Measurements from ENCODE around the gene KRT2. TPM values are rescaled to one million over a fixed set of nuclear protein-coding genes. Genes with fewer than 3 reads are reported as not detected.

Gene KRT2
- total RNA-seq: 1,000 to 10,000 TPM in 2 of 4 donors, 100 to 1,000 TPM in 2; 357 to 1,953 (median 1,221) TPM

GRCh38 chr12:52651726-52652261 is at the start of gene KRT2:
Gene KRT2, minus strand, starts transcription at chr12:52652211. Its CDS starts 69 bp downstream, at chr12:52652142.
- TF ChIP-seq POLR2A (IDR thresholded peaks at IDR 0.05) (no peak), POLR2AphosphoS5 (IDR thresholded peaks at IDR 0.05) (no peak), EP300 (IDR thresholded peaks at IDR 0.05) (no peak)
- TF ChIP-seq, protein P1, sequence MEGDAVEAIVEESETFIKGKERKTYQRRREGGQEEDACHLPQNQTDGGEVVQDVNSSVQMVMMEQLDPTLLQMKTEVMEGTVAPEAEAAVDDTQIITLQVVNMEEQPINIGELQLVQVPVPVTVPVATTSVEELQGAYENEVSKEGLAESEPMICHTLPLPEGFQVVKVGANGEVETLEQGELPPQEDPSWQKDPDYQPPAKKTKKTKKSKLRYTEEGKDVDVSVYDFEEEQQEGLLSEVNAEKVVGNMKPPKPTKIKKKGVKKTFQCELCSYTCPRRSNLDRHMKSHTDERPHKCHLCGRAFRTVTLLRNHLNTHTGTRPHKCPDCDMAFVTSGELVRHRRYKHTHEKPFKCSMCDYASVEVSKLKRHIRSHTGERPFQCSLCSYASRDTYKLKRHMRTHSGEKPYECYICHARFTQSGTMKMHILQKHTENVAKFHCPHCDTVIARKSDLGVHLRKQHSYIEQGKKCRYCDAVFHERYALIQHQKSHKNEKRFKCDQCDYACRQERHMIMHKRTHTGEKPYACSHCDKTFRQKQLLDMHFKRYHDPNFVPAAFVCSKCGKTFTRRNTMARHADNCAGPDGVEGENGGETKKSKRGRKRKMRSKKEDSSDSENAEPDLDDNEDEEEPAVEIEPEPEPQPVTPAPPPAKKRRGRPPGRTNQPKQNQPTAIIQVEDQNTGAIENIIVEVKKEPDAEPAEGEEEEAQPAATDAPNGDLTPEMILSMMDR (IDR thresholded peaks at IDR 0.05): no peak
- H3K4me1 ChIP-seq: peaks cover 38% of the 10 kb centered on the region
- H3K4me3 ChIP-seq: no peak within 1 kb of the TSS
- DNase-seq (ENCODE audit: low spot score in 2 of 2): no peak
- no peaks in the 10 kb centered on the region for H3K36me3 ChIP-seq
- H3K27ac ChIP-seq: no peak within 1 kb of the TSS
- H3K9me3 ChIP-seq: no peaks in the 10 kb centered on the region
- no peaks in the 10 kb centered on the region for H3K27me3 ChIP-seq
- 89% methylated on average over 16 of the region's 16 CpGs for WGBS

DNA sequence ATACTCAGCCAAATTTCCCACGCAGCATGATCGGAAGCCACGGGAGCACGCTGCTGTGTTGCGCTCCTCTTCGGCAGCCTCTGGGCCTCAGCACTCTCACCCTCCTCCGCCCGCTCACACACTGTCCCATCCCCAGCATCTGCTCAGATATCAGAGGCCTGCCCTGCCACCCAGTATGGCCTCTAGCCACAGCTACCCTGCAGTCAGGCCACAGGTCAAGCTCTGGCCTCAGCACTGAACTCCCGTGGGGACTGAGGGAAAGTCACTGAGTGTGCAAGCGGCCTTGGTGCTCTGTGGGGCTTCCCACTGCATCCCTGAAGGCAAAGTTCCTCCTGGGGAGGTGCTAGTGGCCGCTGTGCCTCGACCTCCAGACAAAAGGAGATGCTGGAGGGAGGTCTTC is 49.3 kb upstream of the KRT2 start:
- no peak for DNase-seq (ENCODE audit: low spot score in 2 of 2)
- Histone ChIP-seq H3K27me3 (peaks cover 6% of the 10 kb centered on the region), H3K4me3 (no peak overlapping the region), H3K4me1 (peaks cover 21% of the 10 kb centered on the region), H3K27ac (no peak overlapping the region), H3K36me3 (no peaks in the 10 kb centered on the region), H3K9me3 (no peaks in the 10 kb centered on the region)
- TF ChIP-seq POLR2A (IDR thresholded peaks at IDR 0.05) (no peak), POLR2AphosphoS5 (IDR thresholded peaks at IDR 0.05) (no peak), EP300 (IDR thresholded peaks at IDR 0.05) (no peak)
- TF ChIP-seq, protein P1 (IDR thresholded peaks at IDR 0.05): no peak
- 88% methylated on average over 10 of the region's 12 CpGs for WGBS

- H3K4me1 ChIP-seq: peaks cover 21% of the 10 kb centered on the region
- H3K9me3 ChIP-seq: no peaks in the 10 kb centered on the region
- no peak overlapping the region for H3K4me3 ChIP-seq
- TF ChIP-seq, protein P1 (IDR thresholded peaks at IDR 0.05): no peak
- TF ChIP-seq POLR2AphosphoS5 (IDR thresholded peaks at IDR 0.05) (no peak), EP300 (IDR thresholded peaks at IDR 0.05) (no peak), POLR2A (IDR thresholded peaks at IDR 0.05) (no peak)
- H3K36me3 ChIP-seq: no peaks in the 10 kb centered on the region
- WGBS: 69% methylated on average over 2 of the region's 2 CpGs
- DNase-seq (ENCODE audit: low spot score in 2 of 2): no peak
- peak overlapping the region; percentile 66 for H3K27ac ChIP-seq
- H3K27me3 ChIP-seq: peaks cover 6% of the 10 kb centered on the region
These were observed 47.9 kb upstream of the KRT2 start for GRCh38 chr12:52699960-52700359.

DNA sequence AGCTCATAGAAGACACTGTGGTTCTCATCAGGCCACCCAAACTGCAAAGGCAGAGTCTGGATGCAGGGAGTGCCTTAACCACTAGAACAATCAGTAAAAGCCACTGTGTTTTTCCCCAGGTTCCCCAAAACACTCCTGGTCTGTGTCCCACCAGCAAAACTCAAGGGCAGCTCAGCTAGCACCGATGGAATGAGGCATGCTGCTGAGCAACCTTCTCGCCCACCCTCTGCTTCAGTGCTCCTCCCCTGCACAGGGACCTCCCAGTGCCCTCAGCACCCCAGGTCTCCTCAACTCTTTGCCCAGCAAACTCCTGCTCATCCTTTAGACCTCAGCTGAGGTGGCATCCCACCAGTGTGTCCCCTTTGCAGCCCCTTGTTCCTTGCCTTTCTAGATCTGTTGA is 47.4 kb upstream of the KRT2 start:
- TF ChIP-seq, protein P1 (IDR thresholded peaks at IDR 0.05): no peak
- TF ChIP-seq POLR2A (IDR thresholded peaks at IDR 0.05) (no peak), EP300 (IDR thresholded peaks at IDR 0.05) (no peak), POLR2AphosphoS5 (IDR thresholded peaks at IDR 0.05) (no peak)
- WGBS: 64% methylated on average over 2 of the region's 2 CpGs
- Histone ChIP-seq H3K4me1 (peaks cover 21% of the 10 kb centered on the region), H3K9me3 (no peaks in the 10 kb centered on the region), H3K27ac (peak overlapping the region; percentile 66), H3K4me3 (no peak overlapping the region), H3K36me3 (no peaks in the 10 kb centered on the region), H3K27me3 (peaks cover 6% of the 10 kb centered on the region)
- DNase-seq (ENCODE audit: low spot score in 2 of 2): no peak

DNA sequence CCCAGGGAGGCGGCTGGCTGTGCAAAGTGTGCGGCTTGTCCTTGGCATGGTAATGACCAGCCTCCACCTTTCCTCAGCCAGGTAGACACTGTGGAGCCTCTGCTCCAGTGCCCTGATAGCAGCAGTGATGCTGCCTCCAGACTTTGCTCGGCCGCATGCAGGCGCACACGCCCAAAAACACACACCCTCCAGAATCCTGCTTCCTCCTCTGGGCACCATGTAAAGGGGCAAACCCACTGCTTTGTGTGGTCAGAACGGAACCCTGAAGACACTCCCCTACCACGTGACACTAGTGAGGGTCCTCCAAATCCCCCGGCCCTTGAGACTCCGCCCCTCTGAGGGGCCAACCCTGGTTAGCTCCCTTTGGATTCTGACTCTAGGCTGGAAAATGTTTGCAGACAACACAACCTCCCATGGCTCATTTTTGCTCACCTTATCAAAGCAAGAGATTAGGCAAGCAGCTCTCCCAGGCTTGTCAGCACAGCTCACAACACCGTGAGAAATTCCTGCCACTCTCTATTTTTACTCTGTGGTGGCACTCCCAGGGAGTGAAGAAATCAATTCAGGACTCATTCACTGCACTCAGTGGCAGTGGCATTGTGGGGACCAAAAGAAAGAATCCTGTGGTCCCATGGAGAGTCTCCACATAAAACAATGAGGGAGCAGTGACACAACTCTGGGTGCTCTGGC is 46.8 kb upstream of the KRT2 start:
- 33% methylated on average over 8 of the region's 11 CpGs for WGBS
- Histone ChIP-seq H3K27me3 (peaks cover 6% of the 10 kb centered on the region), H3K9me3 (no peaks in the 10 kb centered on the region), H3K4me3 (no peak overlapping the region), H3K36me3 (no peaks in the 10 kb centered on the region), H3K4me1 (peaks cover 21% of the 10 kb centered on the region), H3K27ac (peak overlapping the region; percentile 66)
- DNase-seq (ENCODE audit: low spot score in 2 of 2): no peak
- TF ChIP-seq POLR2AphosphoS5 (IDR thresholded peaks at IDR 0.05) (no peak), POLR2A (IDR thresholded peaks at IDR 0.05) (no peak), EP300 (IDR thresholded peaks at IDR 0.05) (no peak)
- TF ChIP-seq, protein P1 (IDR thresholded peaks at IDR 0.05): no peak
